HFF-Myc (cell line): Measurements from ENCODE around the gene EXOC3.
"Not testable (repeated sequence)": the region's sequence is repeated elsewhere in the genome, so short reads cannot be mapped to it uniquely, and the experiment has no call there.

ENCODE experiments used
- DNase-seq: peaks from one replicate; pipeline ENCODE4 v3.0.0-alpha.2; 2011; ENCODE audit warnings: low read depth; ENCODE audit errors: extremely low read depth
- H3K4me3 ChIP-seq: replicated peaks from 2 replicates; pipeline ENCODE4 v1.5.1; 2011; ENCODE audit warnings: low read depth, mild to moderate bottlenecking, control low read depth, low read length
- TF ChIP-seq, protein P1 (sequence below): IDR thresholded peaks from 2 replicates; pipeline ENCODE4 v1.5.1; 2012; ENCODE audit warnings: mild to moderate bottlenecking, low read depth, low read length, control low read depth; ENCODE audit errors: missing control alignments

Gene EXOC3

GRCh38 chr5:410911-411517 lies 32.0 kb upstream of the EXOC3 start:
- TF ChIP-seq, protein P1, sequence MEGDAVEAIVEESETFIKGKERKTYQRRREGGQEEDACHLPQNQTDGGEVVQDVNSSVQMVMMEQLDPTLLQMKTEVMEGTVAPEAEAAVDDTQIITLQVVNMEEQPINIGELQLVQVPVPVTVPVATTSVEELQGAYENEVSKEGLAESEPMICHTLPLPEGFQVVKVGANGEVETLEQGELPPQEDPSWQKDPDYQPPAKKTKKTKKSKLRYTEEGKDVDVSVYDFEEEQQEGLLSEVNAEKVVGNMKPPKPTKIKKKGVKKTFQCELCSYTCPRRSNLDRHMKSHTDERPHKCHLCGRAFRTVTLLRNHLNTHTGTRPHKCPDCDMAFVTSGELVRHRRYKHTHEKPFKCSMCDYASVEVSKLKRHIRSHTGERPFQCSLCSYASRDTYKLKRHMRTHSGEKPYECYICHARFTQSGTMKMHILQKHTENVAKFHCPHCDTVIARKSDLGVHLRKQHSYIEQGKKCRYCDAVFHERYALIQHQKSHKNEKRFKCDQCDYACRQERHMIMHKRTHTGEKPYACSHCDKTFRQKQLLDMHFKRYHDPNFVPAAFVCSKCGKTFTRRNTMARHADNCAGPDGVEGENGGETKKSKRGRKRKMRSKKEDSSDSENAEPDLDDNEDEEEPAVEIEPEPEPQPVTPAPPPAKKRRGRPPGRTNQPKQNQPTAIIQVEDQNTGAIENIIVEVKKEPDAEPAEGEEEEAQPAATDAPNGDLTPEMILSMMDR: no peak
- no peak overlapping the region for H3K4me3 ChIP-seq
- no peak for DNase-seq

GRCh38 chr5:411728-412127 lies 31.2 kb upstream of the EXOC3 start:
- DNase-seq: no peak
- H3K4me3 ChIP-seq: no peak overlapping the region
- TF ChIP-seq, protein P1: no peak

GRCh38 chr5:414991-415927 lies 27.7 kb upstream of the EXOC3 start:
- DNase-seq: peak; percentile 44

GRCh38 chr5:415928-416635 lies 26.9 kb upstream of the EXOC3 start:
- DNase-seq: no peak

More at GRCh38 chr5:414991-415927, 27.7 kb upstream of the EXOC3 start:
- not testable (repeated sequence) for H3K4me3 ChIP-seq

DNA sequence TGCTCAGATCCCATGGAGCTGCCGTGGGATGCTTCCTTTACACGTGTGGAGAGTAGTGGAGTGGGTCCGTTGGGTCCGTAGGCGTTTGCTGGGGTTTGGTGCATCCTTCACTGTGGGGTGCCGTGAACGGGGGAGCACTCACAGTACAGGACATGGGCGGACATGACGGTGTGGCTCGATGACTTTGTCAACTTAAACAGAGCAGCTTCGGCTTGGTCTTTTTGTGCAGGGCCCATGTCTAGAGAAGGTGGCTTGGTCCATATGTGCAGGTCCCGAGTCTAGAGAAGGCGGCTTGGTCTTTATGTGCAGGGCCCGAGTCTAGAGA lies 26.4 kb upstream of the EXOC3 start:
- DNase-seq: no peak
- TF ChIP-seq, protein P1: no peak
- H3K4me3 ChIP-seq: no peak overlapping the region

More at GRCh38 chr5:415928-416635, 26.9 kb upstream of the EXOC3 start:
- H3K4me3 ChIP-seq: no peak overlapping the region
- TF ChIP-seq, protein P1: no peak

DNA sequence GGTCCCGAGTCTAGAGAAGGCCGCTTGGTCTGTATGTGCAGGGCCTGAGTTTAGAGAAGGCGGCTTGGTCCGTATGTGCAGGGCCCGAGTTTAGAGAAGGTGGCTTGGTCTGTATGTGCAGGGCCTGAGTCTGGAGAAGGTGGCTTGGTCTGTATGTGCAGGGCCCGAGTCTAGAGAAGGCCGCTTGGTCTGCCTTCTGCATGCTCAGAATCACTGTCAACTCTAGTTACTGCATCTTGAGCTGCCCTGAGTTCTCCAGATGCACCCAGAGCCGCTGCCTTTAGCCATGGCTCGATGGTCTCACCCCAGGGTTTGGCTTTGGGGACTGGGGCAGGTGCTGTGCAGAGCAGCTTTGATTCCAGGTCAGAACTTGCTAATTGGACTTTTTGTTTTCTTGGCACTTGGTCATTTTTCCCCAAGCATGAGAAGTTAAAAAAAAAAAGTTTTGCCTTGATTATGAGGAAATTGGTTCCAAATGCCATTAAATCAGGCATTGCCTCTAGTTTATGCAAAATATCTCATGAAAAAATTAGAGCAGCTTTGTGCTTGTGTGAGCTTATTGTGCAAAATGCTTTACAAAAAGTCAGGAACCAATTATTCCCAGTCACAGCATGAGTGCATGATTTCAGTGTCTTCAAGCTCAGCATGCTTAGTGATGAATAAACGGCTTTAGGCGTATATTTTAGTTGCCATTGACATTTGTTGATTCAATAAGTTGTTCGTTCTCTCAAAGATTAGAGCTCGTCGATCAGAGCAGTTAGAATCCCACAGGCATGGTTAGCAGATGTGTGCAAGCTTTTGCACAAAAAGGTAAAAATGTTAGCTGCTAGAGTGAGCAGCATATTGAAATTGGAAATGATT lies 25.4 kb upstream of the EXOC3 start:
- no peak for DNase-seq
- TF ChIP-seq, protein P1: no peak
- no peak overlapping the region for H3K4me3 ChIP-seq
